Mucosa of stomach (tissue), 1 donor: Measurements from ENCODE around the gene IFITM1.
"Not testable (repeated sequence)": the region's sequence is repeated elsewhere in the genome, so short reads cannot be mapped to it uniquely, and the experiment has no call there.

Source experiments
- H3K27me3 ChIP-seq: one replicate; pipeline ENCODE4 v1.7.0; 2013; ENCODE audit warnings: mild to moderate bottlenecking, low read length; ENCODE audit not compliant: control insufficient read depth, insufficient read depth
- H3K36me3 ChIP-seq: one replicate; pipeline ENCODE4 v1.7.0; 2013; ENCODE audit warnings: low read length; ENCODE audit not compliant: control insufficient read depth, insufficient read depth
- H3K4me1 ChIP-seq: one replicate; pipeline ENCODE4 v1.7.0; 2013; ENCODE audit warnings: mild to moderate bottlenecking, low read length; ENCODE audit not compliant: control insufficient read depth, insufficient read depth
- H3K4me3 ChIP-seq: one replicate; pipeline ENCODE4 v1.7.0; 2013; ENCODE audit warnings: low read length
- H3K9ac ChIP-seq: one replicate; pipeline ENCODE4 v1.7.0; 2013; ENCODE audit warnings: mild to moderate bottlenecking, low read length, moderate library complexity
- H3K9me3 ChIP-seq: one replicate; pipeline ENCODE4 v1.7.0; 2013; ENCODE audit warnings: mild to moderate bottlenecking, low read length, moderate library complexity; ENCODE audit not compliant: control insufficient read depth
- donor health status: Pancreatic carcinoma.

Gene IFITM1

DNA sequence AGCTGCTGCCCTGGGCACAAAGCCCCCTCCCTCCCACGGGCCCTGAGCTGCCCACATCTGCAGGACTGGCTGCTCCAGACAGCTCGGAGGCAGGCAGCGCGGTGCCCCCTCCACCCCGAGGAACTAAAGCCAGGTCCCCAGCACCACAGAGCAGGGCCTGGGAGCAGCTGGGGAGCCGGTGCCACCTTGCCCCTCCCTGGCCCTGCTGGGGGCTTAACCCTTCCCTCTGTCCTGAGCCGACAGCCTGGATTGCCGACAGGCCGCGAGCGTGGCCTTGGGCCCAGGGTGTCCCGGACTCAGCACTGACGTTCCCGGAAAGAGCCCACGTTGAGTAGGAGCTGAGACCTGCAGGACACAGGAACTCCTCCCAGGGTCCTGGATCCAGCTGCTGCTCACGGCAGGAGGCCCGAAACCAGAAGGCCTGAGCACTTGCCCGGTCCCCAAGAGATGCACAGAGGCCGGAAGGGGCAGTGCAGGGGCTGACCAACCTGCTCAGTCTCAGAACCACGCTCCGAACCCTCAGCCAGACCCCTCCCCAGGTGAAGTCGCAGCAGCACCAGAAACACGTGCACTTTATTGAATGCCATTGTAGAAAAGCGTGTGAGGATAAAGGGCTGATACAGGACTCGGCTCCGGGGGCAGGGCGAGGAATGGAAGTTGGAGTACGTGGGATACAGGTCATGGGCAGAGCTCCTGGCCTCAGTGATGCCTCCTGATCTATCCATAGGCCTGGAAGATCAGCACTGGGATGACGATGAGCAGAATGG, 5.5 kb downstream of the IFITM1 start:
- Histone ChIP-seq H3K27me3 (peaks cover 29% of the 10 kb centered on the region), H3K9ac (peak overlapping the region; percentile 64)
- not testable (repeated sequence) for H3K36me3 ChIP-seq, H3K9me3 ChIP-seq, H3K4me3 ChIP-seq, H3K4me1 ChIP-seq

GRCh38 chr11:319888-320273, 6.0 kb downstream of the IFITM1 start:
- Histone ChIP-seq H3K9ac (peak overlapping the region; percentile 73), H3K4me3 (peak overlapping the region; percentile 40), H3K27me3 (peaks cover 28% of the 10 kb centered on the region)
- H3K9me3 ChIP-seq, H3K36me3 ChIP-seq, H3K4me1 ChIP-seq: not testable (repeated sequence)

DNA sequence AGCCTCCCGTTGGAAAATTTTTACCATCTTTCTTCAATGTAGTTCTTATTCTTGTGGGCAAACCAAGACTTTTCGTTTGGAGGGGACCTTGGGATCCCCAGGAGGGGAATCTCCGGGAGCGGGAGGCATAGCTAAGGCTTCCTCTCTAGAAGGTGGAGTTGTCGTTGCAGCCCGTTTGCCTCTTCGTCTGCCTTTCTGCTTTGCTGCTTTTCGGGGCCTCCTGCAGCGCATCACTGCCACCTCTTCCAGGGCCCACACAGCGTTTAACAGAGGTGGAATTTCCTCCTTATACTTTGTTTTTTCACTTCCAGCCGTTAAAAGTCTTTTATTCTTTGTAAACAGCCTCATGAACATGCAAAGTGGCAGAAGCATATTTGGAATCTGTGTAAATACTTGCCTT, 10.3 kb downstream of the IFITM1 start:
- Histone ChIP-seq H3K4me1 (peaks cover 12% of the 10 kb centered on the region), H3K27me3 (no peaks in the 10 kb centered on the region), H3K4me3 (no peak overlapping the region), H3K36me3 (no peaks in the 10 kb centered on the region), H3K9ac (no peak overlapping the region), H3K9me3 (no peaks in the 10 kb centered on the region)

- not testable (repeated sequence) for H3K9ac ChIP-seq, H3K4me3 ChIP-seq, H3K9me3 ChIP-seq, H3K27me3 ChIP-seq, H3K36me3 ChIP-seq
- H3K4me1 ChIP-seq = peaks cover 12% of the 10 kb centered on the region
Observed at GRCh38 chr11:324593-325517, 11.0 kb downstream of the IFITM1 start.

DNA sequence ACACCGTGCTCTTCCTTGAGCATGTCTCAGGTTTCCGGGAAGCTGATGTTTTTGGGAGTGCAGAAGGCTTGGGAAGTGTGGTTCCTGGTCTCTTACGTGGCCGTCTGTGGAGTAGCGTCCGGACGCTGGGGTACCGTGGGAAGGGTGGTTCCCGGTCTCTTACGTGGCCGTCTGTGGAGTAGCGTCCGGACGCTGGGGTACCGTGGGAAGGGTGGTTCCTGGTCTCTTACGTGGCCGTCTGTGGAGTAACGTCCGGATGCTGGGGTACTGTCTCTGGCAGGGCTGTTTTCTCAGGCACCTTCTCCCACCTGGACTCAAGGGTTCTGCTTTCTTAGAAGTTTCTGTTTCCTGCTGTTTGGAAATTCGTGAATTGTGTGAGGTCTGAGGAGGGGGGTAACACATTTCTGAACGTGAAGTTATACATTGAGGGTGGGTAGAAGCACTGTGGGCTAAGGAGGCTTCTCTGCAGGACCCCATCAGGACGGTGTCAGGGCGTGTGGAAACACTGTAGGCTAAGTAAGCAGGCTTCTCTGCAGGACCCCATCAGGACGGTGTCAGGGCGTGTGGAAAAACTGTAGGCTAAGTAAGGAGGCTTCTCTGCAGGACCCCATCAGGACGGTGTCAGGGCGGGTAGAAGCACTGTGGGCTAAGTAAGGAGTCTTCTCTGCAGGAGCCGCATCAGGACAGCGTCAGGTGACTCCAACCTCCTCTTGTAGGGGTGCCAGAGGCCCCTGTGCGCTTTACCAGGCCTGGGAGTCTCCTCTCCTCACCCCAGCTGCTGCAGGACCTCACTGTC, 12.2 kb downstream of the IFITM1 start:
- Histone ChIP-seq H3K4me3 (no peak overlapping the region), H3K9me3 (no peaks in the 10 kb centered on the region), H3K4me1 (peaks cover 12% of the 10 kb centered on the region), H3K9ac (no peak overlapping the region), H3K36me3 (no peaks in the 10 kb centered on the region), H3K27me3 (no peaks in the 10 kb centered on the region)

- Histone ChIP-seq H3K9me3 (no peaks in the 10 kb centered on the region), H3K4me1 (peaks cover 12% of the 10 kb centered on the region), H3K4me3 (no peak overlapping the region), H3K27me3 (no peaks in the 10 kb centered on the region), H3K9ac (peak overlapping the region; percentile 41), H3K36me3 (no peaks in the 10 kb centered on the region)
Observed at GRCh38 chr11:326592-326841, 12.7 kb downstream of the IFITM1 start.

- H3K4me1 ChIP-seq = peaks cover 12% of the 10 kb centered on the region
- H3K36me3 ChIP-seq = no peaks in the 10 kb centered on the region
- H3K9ac ChIP-seq = peak overlapping the region; percentile 41
- no peak overlapping the region for H3K4me3 ChIP-seq
- no peaks in the 10 kb centered on the region for H3K27me3 ChIP-seq
- no peaks in the 10 kb centered on the region for H3K9me3 ChIP-seq
Observed at GRCh38 chr11:326842-327580, 13.2 kb downstream of the IFITM1 start.

- H3K36me3 ChIP-seq = no peaks in the 10 kb centered on the region
- no peak overlapping the region for H3K4me3 ChIP-seq
- no peak overlapping the region for H3K9ac ChIP-seq
- no peaks in the 10 kb centered on the region for H3K27me3 ChIP-seq
- no peaks in the 10 kb centered on the region for H3K9me3 ChIP-seq
- peaks cover 12% of the 10 kb centered on the region for H3K4me1 ChIP-seq
Observed at GRCh38 chr11:327581-327923, 13.7 kb downstream of the IFITM1 start.

- Histone ChIP-seq H3K27me3 (peaks cover 2% of the 10 kb centered on the region), H3K36me3 (no peaks in the 10 kb centered on the region), H3K4me3 (no peak overlapping the region), H3K4me1 (peaks cover 12% of the 10 kb centered on the region), H3K9me3 (no peaks in the 10 kb centered on the region), H3K9ac (no peak overlapping the region)
Observed at GRCh38 chr11:328012-328411, 14.2 kb downstream of the IFITM1 start.

DNA sequence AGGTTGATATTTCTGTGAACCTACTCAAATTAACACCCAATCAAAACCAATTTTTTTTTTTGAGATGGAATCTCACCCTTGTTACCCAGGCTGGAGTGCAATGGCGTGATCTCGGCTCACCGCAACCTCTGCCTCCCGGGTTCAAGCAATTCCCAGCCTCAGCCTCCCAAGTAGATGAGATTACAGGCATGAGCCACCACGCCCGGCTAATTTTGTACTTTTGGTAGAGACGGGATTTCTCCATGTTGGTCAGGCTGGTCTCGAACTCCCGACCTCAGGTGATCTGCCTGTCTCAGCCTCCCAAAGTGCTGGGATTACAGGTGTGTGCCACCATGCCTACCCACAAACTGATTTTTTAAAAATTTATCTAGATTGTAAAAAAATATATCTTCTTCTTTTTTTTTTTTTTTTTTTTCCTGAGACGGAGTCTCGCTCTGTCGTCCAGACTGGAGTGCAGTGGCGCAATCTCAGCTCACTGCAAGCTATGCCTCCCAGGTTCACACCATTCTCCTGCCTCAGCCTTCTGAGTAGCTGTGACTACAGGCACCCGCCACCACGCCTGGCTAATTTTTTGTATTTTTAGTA, 14.8 kb downstream of the IFITM1 start:
- H3K9me3 ChIP-seq, H3K27me3 ChIP-seq, H3K36me3 ChIP-seq, H3K9ac ChIP-seq, H3K4me3 ChIP-seq: not testable (repeated sequence)
- H3K4me1 ChIP-seq = peaks cover 12% of the 10 kb centered on the region

DNA sequence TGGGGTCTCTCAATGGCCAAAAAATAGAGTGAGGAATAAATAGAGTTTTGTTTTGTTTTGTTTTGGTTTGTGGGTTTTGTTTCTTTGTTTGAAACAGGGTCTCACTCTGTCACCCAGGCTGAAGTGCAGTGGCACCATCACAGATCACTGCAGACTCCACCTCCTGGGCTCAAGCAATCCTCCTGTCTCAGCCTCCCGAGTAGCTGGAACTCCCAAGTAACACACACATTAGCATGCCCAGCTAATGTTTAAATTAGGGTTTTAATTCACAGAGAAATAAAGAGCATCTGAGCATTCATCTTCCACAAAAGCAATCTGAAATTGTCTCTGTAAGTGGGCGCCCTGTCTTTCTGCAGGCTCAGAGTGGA, 16.0 kb downstream of the IFITM1 start:
- Histone ChIP-seq H3K4me1 (peaks cover 12% of the 10 kb centered on the region), H3K9ac (no peak overlapping the region), H3K9me3 (no peaks in the 10 kb centered on the region), H3K4me3 (no peak overlapping the region), H3K27me3 (peaks cover 4% of the 10 kb centered on the region), H3K36me3 (no peaks in the 10 kb centered on the region)
